Gastroesophageal sphincter (tissue), 4 donors: ENCODE results near the gene COPZ2. TPM values are rescaled to one million over a fixed set of nuclear protein-coding genes. Genes with fewer than 3 reads are reported as not detected.
A peak's percentile ranks its signal among the peaks of the same experiment; 100 is the strongest.

Experiments used
- ATAC-seq: fragments of 150-250 bp; one replicate; pipeline ENCODE4 v1.9.1; 2016; ENCODE audit warnings: mild to moderate bottlenecking, moderate library complexity
- H3K27ac ChIP-seq, 4 donors: fragments of 200-600 bp; sonication (generic) in 3 of 4; 1 replicate in 3 of 4; 2 replicates in 1 of 4; pipeline ENCODE4 v1.5.1; 2016 to 2019
- H3K27me3 ChIP-seq: fragments of 200-600 bp; sonication (generic); one replicate; pipeline ENCODE4 v1.5.1; 2019
- H3K36me3 ChIP-seq, 2 donors: fragments of 200-600 bp; sonication (generic); one replicate each; pipeline ENCODE4 v1.5.1; 2019; ENCODE audit warnings: control low read depth in 1 of 2
- H3K4me1 ChIP-seq, 3 donors: fragments of 200-600 bp; sonication (generic); 1 replicate in 2 of 3; 2 replicates in 1 of 3; pipeline ENCODE4 v1.5.1; 2016 to 2019; ENCODE audit warnings: control low read depth in 2 of 3
- H3K4me3 ChIP-seq, 2 donors: fragments of 200-600 bp; sonication (generic); one replicate each; pipeline ENCODE4 v1.5.1; 2019; ENCODE audit warnings: mild to moderate bottlenecking in 1 of 2, moderate library complexity in 1 of 2
- H3K9me3 ChIP-seq, 3 donors: fragments of 200-600 bp; sonication (generic); one replicate each; pipeline ENCODE4 v1.5.1; 2017 to 2019; ENCODE audit warnings: control low read depth in 2 of 3
- EP300 ChIP-seq: sonication (generic); formaldehyde crosslinking; IDR thresholded peaks from one replicate; pipeline ENCODE4 v1.6.1; 2017; ENCODE audit warnings: antibody characterized with exemption, mild to moderate bottlenecking
- POLR2A ChIP-seq, 2 donors: fragments of 450-650 bp; IDR thresholded peaks; one replicate each; pipeline ENCODE4 v1.6.1; 2017; ENCODE audit warnings: antibody characterized with exemption in 2 of 2, mild to moderate bottlenecking in 2 of 2, moderate library complexity in 1 of 2
- POLR2AphosphoS5 ChIP-seq: sonication (generic); formaldehyde crosslinking; IDR thresholded peaks from one replicate; pipeline ENCODE4 v1.6.1; 2017; ENCODE audit warnings: antibody characterized with exemption
- WGBS, 2 donors: methylation state at CpG; one replicate each; pipeline ENCODE4 v1.1.5; 2018; ENCODE audit warnings: low coverage in 1 of 2; 5-methylcytosine and 5-hydroxymethylcytosine counted together
- total RNA-seq, 4 donors: library from RNA; depleted of rRNA; stranded (reverse); fragments of >200 nt; gene quantifications; one replicate each; pipeline ENCODE4 v1.1.0, GENCODE V29; 2016
- TF ChIP-seq, protein P1 (sequence below), 4 experiments: fragments of 200-600 bp in 2 of 4; fragments of 450-650 bp in 2 of 4; sonication (generic) in 1 of 4; IDR thresholded peaks; one replicate each; pipeline ENCODE4 v1.5.1; 2017 to 2019; ENCODE audit warnings: antibody characterized with exemption in 4 of 4, mild to moderate bottlenecking in 2 of 4, moderate library complexity in 2 of 4

Gene COPZ2
- total RNA-seq, 4 donors from 2014 or later = 40.6 to 75.5 (median 49.4) TPM

DNA sequence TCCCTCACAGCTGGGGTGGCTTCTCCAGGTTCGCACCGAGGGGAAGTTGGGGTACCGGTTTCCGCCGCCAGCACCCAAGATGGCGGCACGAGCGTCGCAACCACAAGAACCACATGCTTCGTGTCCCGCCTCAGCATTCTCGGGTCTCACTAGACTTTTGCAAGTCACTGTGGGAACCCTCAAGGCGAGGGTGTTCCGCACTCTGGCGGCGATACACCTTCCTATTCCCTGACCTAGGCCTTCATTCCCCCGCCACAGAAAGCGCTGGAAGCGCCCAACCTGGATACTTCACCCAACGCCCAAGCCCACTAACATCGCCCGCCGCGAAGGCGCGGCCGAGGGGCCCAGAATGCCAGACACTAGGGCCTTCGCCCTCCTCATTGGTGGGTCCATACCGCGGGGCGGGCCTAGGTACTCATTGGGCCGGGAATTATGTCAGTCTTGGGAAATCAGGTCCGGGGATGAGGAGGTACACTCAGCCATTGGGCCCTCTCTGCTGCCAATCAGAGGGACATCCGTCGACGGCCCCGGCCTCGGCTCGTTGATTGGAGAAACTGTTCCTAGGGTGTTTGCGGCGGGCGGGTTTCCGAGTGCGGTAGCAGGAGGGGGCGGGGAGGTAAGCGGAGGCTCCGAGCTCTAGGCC, 10.3 kb upstream of the COPZ2 start, which contains the start of gene NFE2L1:
NFE2L1 (plus strand) TSS at position 619 of the 643 bp plus-strand sequence. CDS start 2,760 bp downstream, outside the sequence.
- Histone ChIP-seq H3K27me3 (no peaks in the 10 kb centered on the region), H3K4me1 (peaks cover 12 to 64% (median 27%) of the 10 kb centered on the region in 3 donors)
- 0 to 2% methylated on average over 12 to 13 of the region's 47 CpGs for WGBS, 2 donors

DNA sequence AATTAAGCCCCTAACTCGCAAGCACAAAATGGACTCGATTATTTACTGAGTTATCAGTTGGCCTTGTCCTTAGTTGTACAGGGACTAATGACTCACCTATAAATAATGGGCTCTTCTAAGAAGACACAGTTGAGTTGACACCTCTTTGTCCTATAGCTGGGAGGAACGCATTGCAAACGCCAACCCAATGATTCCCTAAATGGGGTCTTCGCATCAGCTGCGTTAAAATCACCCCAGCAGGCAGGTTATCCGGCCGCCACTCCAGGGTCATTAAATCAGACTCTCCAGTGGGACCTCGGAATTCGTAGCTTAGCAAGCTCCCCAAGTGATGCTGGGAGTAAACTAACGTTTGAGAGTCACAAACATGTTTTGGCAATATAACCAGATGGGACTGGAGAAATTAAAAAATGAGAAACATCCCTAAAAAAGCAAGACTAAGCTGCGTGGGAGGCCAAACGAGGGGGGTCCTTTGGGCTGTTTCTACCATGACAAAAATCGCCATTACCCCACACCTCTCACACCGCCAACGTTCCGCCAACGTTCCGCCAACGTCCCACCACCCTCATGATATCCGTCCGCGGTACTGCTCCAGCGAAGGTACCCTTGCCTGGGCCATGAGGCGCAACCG, 9.6 kb upstream of the COPZ2 start:
- H3K4me1 ChIP-seq = peaks cover 7 to 57% (median 21%) of the 10 kb centered on the region in 3 donors
- TF ChIP-seq, protein P1, sequence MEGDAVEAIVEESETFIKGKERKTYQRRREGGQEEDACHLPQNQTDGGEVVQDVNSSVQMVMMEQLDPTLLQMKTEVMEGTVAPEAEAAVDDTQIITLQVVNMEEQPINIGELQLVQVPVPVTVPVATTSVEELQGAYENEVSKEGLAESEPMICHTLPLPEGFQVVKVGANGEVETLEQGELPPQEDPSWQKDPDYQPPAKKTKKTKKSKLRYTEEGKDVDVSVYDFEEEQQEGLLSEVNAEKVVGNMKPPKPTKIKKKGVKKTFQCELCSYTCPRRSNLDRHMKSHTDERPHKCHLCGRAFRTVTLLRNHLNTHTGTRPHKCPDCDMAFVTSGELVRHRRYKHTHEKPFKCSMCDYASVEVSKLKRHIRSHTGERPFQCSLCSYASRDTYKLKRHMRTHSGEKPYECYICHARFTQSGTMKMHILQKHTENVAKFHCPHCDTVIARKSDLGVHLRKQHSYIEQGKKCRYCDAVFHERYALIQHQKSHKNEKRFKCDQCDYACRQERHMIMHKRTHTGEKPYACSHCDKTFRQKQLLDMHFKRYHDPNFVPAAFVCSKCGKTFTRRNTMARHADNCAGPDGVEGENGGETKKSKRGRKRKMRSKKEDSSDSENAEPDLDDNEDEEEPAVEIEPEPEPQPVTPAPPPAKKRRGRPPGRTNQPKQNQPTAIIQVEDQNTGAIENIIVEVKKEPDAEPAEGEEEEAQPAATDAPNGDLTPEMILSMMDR (IDR thresholded peaks at IDR 0.05) = no peak
- TF ChIP-seq POLR2A (IDR thresholded peaks at IDR 0.05) (no peak), POLR2AphosphoS5 (no peak), EP300 (no peak)
- no peak for ATAC-seq
- peaks cover 0 to 11% of the 10 kb centered on the region in 2 donors for H3K36me3 ChIP-seq
- H3K27ac ChIP-seq = peak overlapping the region; percentile 83 to 99 (median 96)
- 6 to 13% methylated on average over 12 to 13 of the region's 26 CpGs for WGBS, 2 donors
- peak overlapping the region; percentile 65 to 77 for H3K4me3 ChIP-seq
- H3K9me3 ChIP-seq = no peaks in the 10 kb centered on the region
- H3K27me3 ChIP-seq = no peaks in the 10 kb centered on the region

More for the DNA sequence above, 10.3 kb upstream of the COPZ2 start, which contains the start of gene NFE2L1:
- TF ChIP-seq, protein P1 (IDR thresholded peaks at IDR 0.05) = peak in 2 of 4 experiments; percentile 17 to 18
- peak; percentile 83 for TF ChIP-seq POLR2AphosphoS5
- no peak for TF ChIP-seq EP300
- peak; percentile 59 to 66 for TF ChIP-seq POLR2A (IDR thresholded peaks at IDR 0.05)
- peak; percentile 94 for ATAC-seq
- peaks cover 0 to 11% of the 10 kb centered on the region in 2 donors for H3K36me3 ChIP-seq
- no peaks in the 10 kb centered on the region for H3K9me3 ChIP-seq
- peak within 1 kb of the TSS; percentile 72 to 77 for H3K4me3 ChIP-seq
- peak within 1 kb of the TSS; percentile 86 to 99 (median 96) for H3K27ac ChIP-seq

DNA sequence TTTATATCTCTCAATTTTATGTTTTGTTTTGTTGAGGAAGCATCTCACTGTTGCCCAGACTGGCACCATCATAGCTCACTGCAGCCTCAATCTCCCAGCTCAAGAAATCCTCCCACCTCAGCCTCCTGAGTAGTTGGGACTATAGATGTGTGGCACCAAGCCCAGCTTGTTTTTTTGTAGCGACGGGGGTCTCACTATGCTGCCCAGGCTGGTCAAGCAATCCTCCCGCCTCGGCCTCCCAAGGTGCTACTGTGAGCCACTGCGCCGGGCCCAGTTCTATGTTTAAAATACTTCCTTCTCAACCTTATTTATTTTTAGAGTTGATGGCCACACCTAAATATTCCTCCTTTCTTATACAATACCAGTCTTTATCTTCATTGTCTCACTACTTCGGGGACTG, 8.7 kb upstream of the COPZ2 start:
- H3K4me3 ChIP-seq = no peak overlapping the region
- peak overlapping the region in 1 of 4 donors; percentile 1 for H3K27ac ChIP-seq

DNA sequence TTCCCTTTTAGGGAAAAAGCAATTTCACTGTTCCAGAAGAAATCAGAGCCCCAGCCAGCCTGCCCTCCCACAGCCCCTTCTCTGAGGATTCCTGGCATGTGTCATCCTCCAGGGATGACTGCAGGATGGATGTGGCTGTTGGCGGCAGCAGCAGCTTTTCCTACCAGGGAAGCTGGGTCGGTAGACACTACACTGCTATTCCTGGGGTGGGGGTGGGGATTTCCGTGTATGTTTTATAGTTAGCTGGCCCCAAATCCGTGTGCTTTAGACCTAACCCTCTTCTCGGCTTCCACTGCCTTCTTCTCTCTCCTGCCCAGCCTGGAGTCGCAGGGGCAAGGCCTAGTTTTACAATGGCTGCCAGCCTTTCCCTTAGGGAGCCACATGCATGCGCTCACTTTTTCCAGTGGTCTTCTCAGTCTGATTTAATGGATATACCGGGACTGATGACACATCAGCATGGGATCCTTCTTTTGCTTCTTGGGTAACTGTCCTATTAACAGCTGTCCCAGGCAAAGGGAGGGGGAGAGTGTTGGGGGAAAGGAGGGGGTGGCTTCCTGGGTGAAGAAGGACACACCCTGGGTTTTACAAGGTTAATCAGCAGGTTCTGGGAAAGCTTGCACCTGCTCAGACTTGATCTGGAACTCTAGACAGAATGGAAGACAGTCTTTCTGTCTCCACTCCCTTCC, 7.9 kb upstream of the COPZ2 start:
- Histone ChIP-seq H3K4me3 (no peak overlapping the region), H3K27ac (no peak overlapping the region), H3K4me1 (peaks cover 0 to 40% (median 7%) of the 10 kb centered on the region in 3 donors), H3K36me3 (no peaks in the 10 kb centered on the region), H3K9me3 (no peaks in the 10 kb centered on the region), H3K27me3 (no peaks in the 10 kb centered on the region)
- no peak for TF ChIP-seq POLR2AphosphoS5
- no peak for TF ChIP-seq POLR2A (IDR thresholded peaks at IDR 0.05)
- TF ChIP-seq EP300 = no peak
- TF ChIP-seq, protein P1 (IDR thresholded peaks at IDR 0.05) = no peak
- WGBS, 2 donors = 50% methylated on average over 2 to 4 of the region's 8 CpGs
- ATAC-seq = no peak

More for the DNA sequence above, 8.7 kb upstream of the COPZ2 start:
- 88 to 93% methylated on average over 3 to 7 of the region's 7 CpGs for WGBS, 2 donors
- Histone ChIP-seq H3K27me3 (no peaks in the 10 kb centered on the region), H3K9me3 (no peaks in the 10 kb centered on the region), H3K4me1 (peaks cover 1 to 48% (median 12%) of the 10 kb centered on the region in 3 donors), H3K36me3 (peaks cover 0 to 8% of the 10 kb centered on the region in 2 donors)
- ATAC-seq = no peak
- no peak for TF ChIP-seq POLR2AphosphoS5
- TF ChIP-seq EP300 = no peak
- TF ChIP-seq, protein P1 (IDR thresholded peaks at IDR 0.05) = no peak
- no peak for TF ChIP-seq POLR2A (IDR thresholded peaks at IDR 0.05)
